Stomach (tissue), 19 donors: Measurements from ENCODE around the gene SYT8. TPM values are rescaled to one million over a fixed set of nuclear protein-coding genes. Genes with fewer than 3 reads are reported as not detected.

Source experiments
- DNase-seq, 2 donors: peaks; one replicate each; pipeline versions ENCODE4 v3.0.0 to v3.0.0-alpha.2; 2013 to 2019
- H3K27ac ChIP-seq, 5 donors: fragments of 200-600 bp in 4 of 5; sonication (generic) in 4 of 5; one replicate each; pipeline ENCODE4 v1.5.1; 2013 to 2019; ENCODE audit warnings: mild to moderate bottlenecking in 1 of 5, moderate library complexity in 1 of 5
- H3K27me3 ChIP-seq, 3 donors: fragments of 200-600 bp; sonication (generic); one replicate each; pipeline ENCODE4 v1.5.1; 2017 to 2019; ENCODE audit warnings: mixed run types in 1 of 3
- H3K36me3 ChIP-seq, 4 donors: fragments of 200-600 bp; sonication (generic); 1 replicate in 3 of 4; 2 replicates in 1 of 4; pipeline ENCODE4 v1.5.1; 2016 to 2019
- H3K4me1 ChIP-seq, 4 donors: fragments of 200-600 bp; sonication (generic); one replicate each; pipeline ENCODE4 v1.5.1; 2016 to 2019
- H3K4me3 ChIP-seq, 4 donors: fragments of 200-600 bp; sonication (generic) in 3 of 4; one replicate each; pipeline ENCODE4 v1.5.1; 2016 to 2019; ENCODE audit warnings: mild to moderate bottlenecking in 1 of 4
- H3K9me3 ChIP-seq, 4 donors: fragments of 200-600 bp; sonication (generic); one replicate each; pipeline ENCODE4 v1.5.1; 2016 to 2019
- EP300 ChIP-seq: sonication (generic); formaldehyde crosslinking; IDR thresholded peaks from one replicate; pipeline ENCODE4 v1.6.1; 2017; ENCODE audit warnings: antibody characterized with exemption
- POLR2A ChIP-seq, 4 donors: fragments of 450-650 bp; IDR thresholded peaks; one replicate each; pipeline ENCODE4 v1.6.1; 2016; ENCODE audit warnings: antibody characterized with exemption in 4 of 4, control low read depth in 2 of 4, mild to moderate bottlenecking in 1 of 4, moderate library complexity in 1 of 4
- POLR2AphosphoS5 ChIP-seq, 3 donors: sonication (generic); formaldehyde crosslinking; IDR thresholded peaks; one replicate each; pipeline ENCODE4 v1.6.1; 2016; ENCODE audit warnings: antibody characterized with exemption in 3 of 3
- WGBS, 5 donors: extraction: QIAGEN DNeasy Blood & Tissue Kit in 3 of 5; methylation state at CpG; one replicate each; pipeline versions ENCODE4 v1.1.5 to v1.1.7; 2013 to 2018; 5-methylcytosine and 5-hydroxymethylcytosine counted together
- intact Hi-C: fragments of 100-400 bp; cut with DNase I; formaldehyde crosslinking; loops from one replicate; pipeline ENCODE4 v1.15.1; 2023; ENCODE audit warnings: low total_unique reads
- long read RNA-seq, 10 donors: transcript quantifications; one replicate each; lab custom pipeline, GENCODE V29; 2026
- polyA plus RNA-seq, 3 donors: library from polyadenylated mRNA; stranded (reverse); fragments of 200-250 nt; gene quantifications; one replicate each; pipeline ENCODE4 v1.2.3, GENCODE V29; 2013
- total RNA-seq, 5 donors: library from RNA; depleted of rRNA; stranded (reverse); fragments of >200 nt; gene quantifications; one replicate each; pipeline versions ENCODE4 v1.1.0 to v1.2.3, GENCODE V29; 2014 to 2016
- TF ChIP-seq, protein P1 (sequence below), 7 experiments: fragments of 450-650 bp in 4 of 7; fragments of 200-600 bp in 3 of 7; sonication (generic) in 3 of 7; IDR thresholded peaks; one replicate each; pipeline ENCODE4 v1.5.1; 2016 to 2019; ENCODE audit warnings: antibody characterized with exemption in 7 of 7, control low read depth in 2 of 7, mild to moderate bottlenecking in 1 of 7
- donor health status: healthy with polysubstance abuse.
- donor health status: Bipolar disorder and iron deficiency.
- donor health status: healthy.

SYT8 gene
- 10 to 100 TPM in 1 of 5 donors, 1 to 10 TPM in 1, under 1 TPM in 3; 0.72 to 13.4 (median 0.92) TPM for total RNA-seq
- polyA plus RNA-seq = 10 to 100 TPM in 1 of 3 donors, 1 to 10 TPM in 2; 1.7 to 77.3 (median 3.7) TPM
- long read RNA-seq, donor 1 = 0 reads
- long read RNA-seq, donor 2 = 0 reads
- long read RNA-seq, donor 3 = 0 reads
- long read RNA-seq, donor 4 = 0 reads
- long read RNA-seq, donor 5, partial matches to known transcripts = 0 of 1 reads
- long read RNA-seq, donor 5, other reads (novel, unspliced or antisense) = 0 of 1 reads
- long read RNA-seq, donor 6 = 0 reads
- long read RNA-seq, donor 7, partial matches to known transcripts = 0 of 1 reads
- long read RNA-seq, donor 7, other reads (novel, unspliced or antisense) = 0 of 1 reads
- long read RNA-seq, donor 8 = 0 reads
- long read RNA-seq, donor 9 = 0 reads
- long read RNA-seq, donor 10 = 0 reads

DNA sequence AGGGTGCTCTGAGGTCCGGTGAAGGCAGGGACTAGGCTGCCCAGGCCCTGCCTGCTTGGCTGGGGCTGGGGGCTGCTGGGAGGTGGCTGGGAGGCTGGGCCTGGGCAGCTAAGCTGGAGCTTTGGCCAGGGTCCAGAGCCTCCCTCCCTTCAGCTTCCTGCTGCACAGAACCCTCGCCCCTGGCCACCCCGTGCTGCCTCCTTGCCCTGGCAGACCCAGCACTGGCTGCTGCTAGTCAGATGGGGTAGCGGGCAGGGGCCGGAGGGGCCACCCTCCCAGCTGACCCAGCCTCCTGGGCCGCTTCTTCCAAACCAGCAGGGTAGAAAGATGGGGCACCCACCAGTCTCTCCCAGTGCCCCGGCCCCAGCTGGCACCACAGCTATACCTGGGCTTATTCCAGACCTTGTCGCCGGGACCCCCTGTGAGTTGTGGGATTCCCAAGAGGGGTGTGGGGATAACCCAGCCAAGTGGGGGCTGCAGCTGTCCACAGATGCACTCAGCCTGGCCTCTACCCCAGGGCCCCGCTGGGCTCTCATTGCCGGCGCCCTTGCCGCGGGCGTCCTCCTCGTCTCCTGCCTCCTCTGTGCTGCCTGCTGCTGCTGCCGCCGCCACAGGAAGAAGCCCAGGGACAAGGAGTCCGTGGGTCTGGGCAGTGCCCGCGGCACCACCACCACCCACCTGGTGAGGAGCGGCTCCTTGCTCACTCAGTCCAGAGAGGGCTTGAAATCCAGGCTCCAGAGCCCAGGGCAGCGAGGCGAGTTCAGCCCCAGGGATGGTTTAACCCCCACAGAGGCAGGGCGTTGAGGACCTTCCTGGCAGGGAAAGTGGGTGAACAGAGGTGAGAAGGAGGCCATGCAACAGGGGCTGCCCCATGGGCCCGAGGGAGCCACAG is at the start of gene SYT8:
Gene SYT8, plus strand, starts transcription at position 212 of the 892 bp plus-strand sequence. Its CDS starts 116 bp downstream, at position 328.
- H3K4me1 ChIP-seq = peaks cover 32 to 73% (median 56%) of the 10 kb centered on the region in 4 donors
- WGBS, 5 donors = 78 to 85% (median 80%) methylated on average over 22 to 26 of the region's 26 CpGs
- TF ChIP-seq EP300 (no peak), POLR2AphosphoS5 (IDR thresholded peaks at IDR 0.05) (no peak), POLR2A (IDR thresholded peaks at IDR 0.05) (no peak)
- TF ChIP-seq, protein P1, sequence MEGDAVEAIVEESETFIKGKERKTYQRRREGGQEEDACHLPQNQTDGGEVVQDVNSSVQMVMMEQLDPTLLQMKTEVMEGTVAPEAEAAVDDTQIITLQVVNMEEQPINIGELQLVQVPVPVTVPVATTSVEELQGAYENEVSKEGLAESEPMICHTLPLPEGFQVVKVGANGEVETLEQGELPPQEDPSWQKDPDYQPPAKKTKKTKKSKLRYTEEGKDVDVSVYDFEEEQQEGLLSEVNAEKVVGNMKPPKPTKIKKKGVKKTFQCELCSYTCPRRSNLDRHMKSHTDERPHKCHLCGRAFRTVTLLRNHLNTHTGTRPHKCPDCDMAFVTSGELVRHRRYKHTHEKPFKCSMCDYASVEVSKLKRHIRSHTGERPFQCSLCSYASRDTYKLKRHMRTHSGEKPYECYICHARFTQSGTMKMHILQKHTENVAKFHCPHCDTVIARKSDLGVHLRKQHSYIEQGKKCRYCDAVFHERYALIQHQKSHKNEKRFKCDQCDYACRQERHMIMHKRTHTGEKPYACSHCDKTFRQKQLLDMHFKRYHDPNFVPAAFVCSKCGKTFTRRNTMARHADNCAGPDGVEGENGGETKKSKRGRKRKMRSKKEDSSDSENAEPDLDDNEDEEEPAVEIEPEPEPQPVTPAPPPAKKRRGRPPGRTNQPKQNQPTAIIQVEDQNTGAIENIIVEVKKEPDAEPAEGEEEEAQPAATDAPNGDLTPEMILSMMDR (IDR thresholded peaks at IDR 0.05) = no peak

DNA sequence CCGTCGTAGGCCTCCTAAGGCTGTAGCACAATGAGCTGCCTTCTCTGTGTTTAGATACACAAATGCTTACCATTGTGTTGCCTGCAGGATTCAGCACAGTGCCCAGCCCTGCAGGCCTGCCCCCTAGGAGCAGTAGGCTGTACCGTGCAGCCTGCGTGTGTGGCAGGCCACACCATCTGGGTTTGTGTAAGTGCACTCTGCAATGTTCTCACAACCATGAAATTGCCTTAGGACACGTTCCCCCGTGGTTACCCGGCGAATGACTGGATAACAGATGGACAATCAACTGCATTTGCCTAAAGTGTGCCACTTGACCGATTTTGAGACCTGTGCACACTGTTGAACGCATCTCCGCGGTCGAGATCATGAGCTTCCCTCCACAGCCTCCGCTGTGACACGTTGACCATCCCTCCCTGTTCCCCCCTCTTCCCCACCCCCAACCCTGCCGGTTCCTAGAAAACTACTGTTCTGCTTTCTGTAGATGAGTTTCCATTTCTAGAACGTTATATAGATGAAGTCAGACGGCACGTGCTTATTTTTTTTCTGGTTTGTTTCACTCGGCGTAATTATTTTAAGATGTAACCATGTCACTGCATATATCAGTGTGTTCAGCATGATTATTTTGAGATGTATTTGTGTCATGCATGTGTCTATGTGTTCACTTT is 48.9 kb upstream of the SYT8 start:
- no peaks in the 10 kb centered on the region for H3K36me3 ChIP-seq
- no peaks in the 10 kb centered on the region for H3K9me3 ChIP-seq
- H3K27me3 ChIP-seq = no peaks in the 10 kb centered on the region
- H3K4me3 ChIP-seq = no peak overlapping the region
- DNase-seq = no peak
- H3K27ac ChIP-seq = no peak overlapping the region
- intact Hi-C loops = no loop called here
- 76 to 84% (median 81%) methylated on average over 21 of the region's 21 CpGs for WGBS, 5 donors
- H3K4me1 ChIP-seq = peaks cover 0 to 25% (median 0%) of the 10 kb centered on the region in 4 donors
- TF ChIP-seq, protein P1 (IDR thresholded peaks at IDR 0.05) = no peak
- TF ChIP-seq EP300 = no peak
- TF ChIP-seq POLR2A (IDR thresholded peaks at IDR 0.05) = no peak
- no peak for TF ChIP-seq POLR2AphosphoS5 (IDR thresholded peaks at IDR 0.05)

More for the DNA sequence above, at the start of gene SYT8:
- Histone ChIP-seq H3K4me3 (no peak within 1 kb of the TSS), H3K27me3 (peaks cover 0 to 28% (median 0%) of the 10 kb centered on the region in 3 donors), H3K36me3 (no peaks in the 10 kb centered on the region), H3K9me3 (no peaks in the 10 kb centered on the region), H3K27ac (peak within 1 kb of the TSS; percentile 75 to 86 (median 84))
- intact Hi-C loops = loop anchor here (5.0 kb wide), 1 partner anchor 317 kb away; no protein-coding TSS in a partner anchor
- DNase-seq = peak; percentile 48 to 79

DNA sequence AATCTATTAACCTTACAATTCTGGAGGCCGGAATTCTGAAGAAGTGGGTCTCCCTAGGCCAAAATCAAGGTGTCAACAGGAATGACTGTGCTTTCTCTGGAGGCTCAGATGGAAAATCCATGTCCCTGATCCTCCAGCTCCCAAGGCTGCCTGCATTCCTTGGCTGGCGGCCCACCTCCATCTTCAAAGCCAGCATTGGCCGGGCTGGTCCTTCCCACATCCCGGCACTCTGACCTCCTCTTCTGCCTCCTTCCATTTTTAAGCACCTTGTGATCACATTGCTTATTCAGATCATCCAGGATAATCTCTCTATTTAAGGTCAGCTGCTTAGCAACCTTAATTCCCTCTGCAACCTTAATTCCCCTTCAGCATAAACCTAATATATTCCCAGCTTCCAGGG is 48.3 kb upstream of the SYT8 start:
- DNase-seq = no peak
- intact Hi-C loops = no loop called here
- Histone ChIP-seq H3K4me1 (peaks cover 0 to 19% (median 0%) of the 10 kb centered on the region in 4 donors), H3K4me3 (no peak overlapping the region), H3K27me3 (no peaks in the 10 kb centered on the region), H3K36me3 (no peaks in the 10 kb centered on the region), H3K9me3 (no peaks in the 10 kb centered on the region), H3K27ac (no peak overlapping the region)
- TF ChIP-seq POLR2AphosphoS5 (IDR thresholded peaks at IDR 0.05) = no peak
- no peak for TF ChIP-seq EP300
- TF ChIP-seq, protein P1 (IDR thresholded peaks at IDR 0.05) = no peak
- TF ChIP-seq POLR2A (IDR thresholded peaks at IDR 0.05) = no peak
- WGBS, 5 donors = 91 to 98% (median 94%) methylated on average over 4 of the region's 4 CpGs

DNA sequence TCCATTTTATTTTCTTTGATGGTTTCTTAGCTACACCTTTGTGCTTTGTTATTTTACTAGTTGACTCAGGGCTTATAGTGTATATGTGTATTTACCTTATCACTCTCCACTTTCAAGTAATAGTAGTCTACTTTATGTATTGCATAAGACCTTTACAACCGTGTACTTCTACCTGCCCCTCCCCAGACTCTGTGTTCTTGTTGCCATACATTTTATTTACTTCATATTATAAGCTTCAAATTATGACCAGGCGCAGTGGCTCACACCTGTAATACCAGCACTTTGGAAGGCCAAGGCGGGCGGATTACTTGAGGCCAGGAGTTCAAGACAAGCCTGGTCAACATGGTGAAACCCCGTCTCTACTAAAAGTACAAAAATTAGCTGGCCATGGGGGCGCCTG is 42.9 kb upstream of the SYT8 start:
- Histone ChIP-seq H3K9me3 (no peaks in the 10 kb centered on the region), H3K36me3 (no peaks in the 10 kb centered on the region), H3K4me1 (peaks cover 0 to 3% (median 0%) of the 10 kb centered on the region in 4 donors), H3K27me3 (peaks cover 0 to 24% (median 0%) of the 10 kb centered on the region in 3 donors), H3K4me3 (no peak overlapping the region), H3K27ac (no peak overlapping the region)
- intact Hi-C loops = no loop called here
- DNase-seq = peak in 1 of 2 donors; percentile 39
- 73 to 82% (median 76%) methylated on average over 6 of the region's 6 CpGs for WGBS, 5 donors
- no peak for TF ChIP-seq POLR2A (IDR thresholded peaks at IDR 0.05)
- TF ChIP-seq, protein P1 (IDR thresholded peaks at IDR 0.05) = no peak
- TF ChIP-seq EP300 = no peak
- no peak for TF ChIP-seq POLR2AphosphoS5 (IDR thresholded peaks at IDR 0.05)
